Measurements from ENCODE around the gene FAF1. TPM values are rescaled to one million over a fixed set of nuclear protein-coding genes. Genes with fewer than 3 reads are reported as not detected.

The FAF1 gene
- total and polyA plus RNA-seq, 2 of the 8 experiments (the other 6 are each of a cell fraction or from before 2014, with no cell fraction given): 10.8 to 65.9 TPM

DNA sequence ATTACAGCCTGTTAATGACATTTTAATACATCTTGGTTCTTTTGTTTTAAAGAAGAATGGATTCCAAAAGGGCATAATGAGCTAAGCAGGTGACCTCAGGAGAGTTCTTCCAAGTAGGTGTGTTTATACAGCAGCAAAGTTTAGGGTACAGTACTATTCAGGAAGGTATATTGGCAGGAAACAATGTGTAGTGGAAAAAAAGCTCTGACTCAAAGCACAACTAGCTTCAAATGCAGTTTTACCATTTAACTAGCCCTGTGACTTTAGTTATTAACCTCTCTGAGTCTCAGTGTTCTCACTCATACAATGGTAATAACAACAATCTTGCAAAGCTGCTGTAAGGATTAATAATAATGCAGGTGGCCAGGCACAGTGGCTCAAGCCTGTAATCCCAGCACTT, 29.9 kb downstream of the FAF1 start:
- no peak overlapping the region for H3K23ac ChIP-seq (ENCODE audit: insufficient read length)
- H2BK12ac ChIP-seq (ENCODE audit: low read depth, low read length): no peak overlapping the region
- H3K36me3 ChIP-seq (ENCODE audit: control insufficient read depth in 2 of 4, insufficient read depth in 4 of 4, low read length in 3 of 4): no peaks in the 10 kb centered on the region
- H4K20me1 ChIP-seq (replicated peaks in 1 of 2; ENCODE audit: control insufficient read depth in 1 of 2, insufficient read depth in 2 of 2, low read length in 2 of 2): peaks cover 2 to 3% of the 10 kb centered on the region in 2 experiments
- no peak overlapping the region for H4K8ac ChIP-seq (ENCODE audit: extremely low read depth, insufficient read depth, low read length)
- H3K79me1 ChIP-seq (ENCODE audit: low read depth, low read length): peaks cover 2% of the 10 kb centered on the region; the same call in 1 of the 2 replicates
- H3K18ac ChIP-seq (ENCODE audit: extremely low read depth, low read length): no peak overlapping the region
- H3K79me2 ChIP-seq (ENCODE audit: control insufficient read depth in 1 of 2, insufficient read depth in 2 of 2, low read length in 2 of 2): peaks cover 0 to 30% of the 10 kb centered on the region in 2 experiments; a peak in 2 of 4 replicates
- H3K27ac ChIP-seq (ENCODE audit: low read depth, low read length): no peak overlapping the region
- H2BK20ac ChIP-seq (ENCODE audit: low read length): no peak overlapping the region
- ChIA-PET POLR2A (ENCODE audit: partially characterized antibody) (no interaction called here), CTCF (ENCODE audit: partially characterized antibody) (interaction anchor here (0.6 to 3.7 kb wide), 31 partner anchors 9 to 786 kb away, joined by 3 to 30 read pairs (median 5); partner anchors contain the start of gene FAF1)
- no peak overlapping the region for H2AFZ ChIP-seq (ENCODE audit: low read length)
- H3K14ac ChIP-seq (ENCODE audit: insufficient read length): no peak overlapping the region
- no peaks in the 10 kb centered on the region for H3K9me3 ChIP-seq (ENCODE audit: insufficient read depth in 2 of 2, low read depth in 1 of 2, low read length in 1 of 2)
- DNase-seq (ENCODE audit: low read depth in 1 of 2, low spot score in 2 of 2) (no peak), FAIRE-seq (no peak)
- H3K9ac ChIP-seq (replicated peaks in 1 of 4; ENCODE audit: extremely low read depth in 1 of 4, low read depth in 3 of 4, low read length in 3 of 4): no peak overlapping the region
- no peaks in the 10 kb centered on the region for H3K4me1 ChIP-seq (replicated peaks in 1 of 4; ENCODE audit: control insufficient read depth in 3 of 4, insufficient read depth in 4 of 4, low read length in 3 of 4)
- H3K27me3 ChIP-seq (replicated peaks in 1 of 4; ENCODE audit: control insufficient read depth in 3 of 4, extremely low read depth in 1 of 4, insufficient read depth in 3 of 4, low read length in 3 of 4): no peaks in the 10 kb centered on the region
- H2BK5ac ChIP-seq (ENCODE audit: low read depth, low read length): no peak overlapping the region
- H3K4me3 ChIP-seq (ENCODE audit: extremely low read depth in 1 of 4, insufficient read depth in 2 of 4, low read depth in 3 of 4, low read length in 4 of 4): no peak overlapping the region
- H4K5ac ChIP-seq (ENCODE audit: insufficient read length, low read depth, low read length): no peak overlapping the region
- no peak overlapping the region for H2BK120ac ChIP-seq (replicated peaks; ENCODE audit: low read depth, low read length)
- no peak overlapping the region for H2BK15ac ChIP-seq (ENCODE audit: low read length)
- H2AK5ac ChIP-seq (ENCODE audit: low read depth, low read length): no peak overlapping the region
- no peak overlapping the region for H3K4me2 ChIP-seq (ENCODE audit: insufficient read depth in 1 of 2, low read depth in 2 of 2, low read length in 2 of 2)
- H4K91ac ChIP-seq (replicated peaks; ENCODE audit: insufficient read length, low read length): no peak overlapping the region
- no peak overlapping the region for H3K4ac ChIP-seq (replicated peaks; ENCODE audit: insufficient read length, low read depth, low read length)
- no peaks in the 10 kb centered on the region for H3K23me2 ChIP-seq (ENCODE audit: low read depth, low read length)
- no peak overlapping the region for H3K56ac ChIP-seq (replicated peaks; ENCODE audit: insufficient read length, low read depth, low read length)
- TF ChIP-seq, protein P1, sequence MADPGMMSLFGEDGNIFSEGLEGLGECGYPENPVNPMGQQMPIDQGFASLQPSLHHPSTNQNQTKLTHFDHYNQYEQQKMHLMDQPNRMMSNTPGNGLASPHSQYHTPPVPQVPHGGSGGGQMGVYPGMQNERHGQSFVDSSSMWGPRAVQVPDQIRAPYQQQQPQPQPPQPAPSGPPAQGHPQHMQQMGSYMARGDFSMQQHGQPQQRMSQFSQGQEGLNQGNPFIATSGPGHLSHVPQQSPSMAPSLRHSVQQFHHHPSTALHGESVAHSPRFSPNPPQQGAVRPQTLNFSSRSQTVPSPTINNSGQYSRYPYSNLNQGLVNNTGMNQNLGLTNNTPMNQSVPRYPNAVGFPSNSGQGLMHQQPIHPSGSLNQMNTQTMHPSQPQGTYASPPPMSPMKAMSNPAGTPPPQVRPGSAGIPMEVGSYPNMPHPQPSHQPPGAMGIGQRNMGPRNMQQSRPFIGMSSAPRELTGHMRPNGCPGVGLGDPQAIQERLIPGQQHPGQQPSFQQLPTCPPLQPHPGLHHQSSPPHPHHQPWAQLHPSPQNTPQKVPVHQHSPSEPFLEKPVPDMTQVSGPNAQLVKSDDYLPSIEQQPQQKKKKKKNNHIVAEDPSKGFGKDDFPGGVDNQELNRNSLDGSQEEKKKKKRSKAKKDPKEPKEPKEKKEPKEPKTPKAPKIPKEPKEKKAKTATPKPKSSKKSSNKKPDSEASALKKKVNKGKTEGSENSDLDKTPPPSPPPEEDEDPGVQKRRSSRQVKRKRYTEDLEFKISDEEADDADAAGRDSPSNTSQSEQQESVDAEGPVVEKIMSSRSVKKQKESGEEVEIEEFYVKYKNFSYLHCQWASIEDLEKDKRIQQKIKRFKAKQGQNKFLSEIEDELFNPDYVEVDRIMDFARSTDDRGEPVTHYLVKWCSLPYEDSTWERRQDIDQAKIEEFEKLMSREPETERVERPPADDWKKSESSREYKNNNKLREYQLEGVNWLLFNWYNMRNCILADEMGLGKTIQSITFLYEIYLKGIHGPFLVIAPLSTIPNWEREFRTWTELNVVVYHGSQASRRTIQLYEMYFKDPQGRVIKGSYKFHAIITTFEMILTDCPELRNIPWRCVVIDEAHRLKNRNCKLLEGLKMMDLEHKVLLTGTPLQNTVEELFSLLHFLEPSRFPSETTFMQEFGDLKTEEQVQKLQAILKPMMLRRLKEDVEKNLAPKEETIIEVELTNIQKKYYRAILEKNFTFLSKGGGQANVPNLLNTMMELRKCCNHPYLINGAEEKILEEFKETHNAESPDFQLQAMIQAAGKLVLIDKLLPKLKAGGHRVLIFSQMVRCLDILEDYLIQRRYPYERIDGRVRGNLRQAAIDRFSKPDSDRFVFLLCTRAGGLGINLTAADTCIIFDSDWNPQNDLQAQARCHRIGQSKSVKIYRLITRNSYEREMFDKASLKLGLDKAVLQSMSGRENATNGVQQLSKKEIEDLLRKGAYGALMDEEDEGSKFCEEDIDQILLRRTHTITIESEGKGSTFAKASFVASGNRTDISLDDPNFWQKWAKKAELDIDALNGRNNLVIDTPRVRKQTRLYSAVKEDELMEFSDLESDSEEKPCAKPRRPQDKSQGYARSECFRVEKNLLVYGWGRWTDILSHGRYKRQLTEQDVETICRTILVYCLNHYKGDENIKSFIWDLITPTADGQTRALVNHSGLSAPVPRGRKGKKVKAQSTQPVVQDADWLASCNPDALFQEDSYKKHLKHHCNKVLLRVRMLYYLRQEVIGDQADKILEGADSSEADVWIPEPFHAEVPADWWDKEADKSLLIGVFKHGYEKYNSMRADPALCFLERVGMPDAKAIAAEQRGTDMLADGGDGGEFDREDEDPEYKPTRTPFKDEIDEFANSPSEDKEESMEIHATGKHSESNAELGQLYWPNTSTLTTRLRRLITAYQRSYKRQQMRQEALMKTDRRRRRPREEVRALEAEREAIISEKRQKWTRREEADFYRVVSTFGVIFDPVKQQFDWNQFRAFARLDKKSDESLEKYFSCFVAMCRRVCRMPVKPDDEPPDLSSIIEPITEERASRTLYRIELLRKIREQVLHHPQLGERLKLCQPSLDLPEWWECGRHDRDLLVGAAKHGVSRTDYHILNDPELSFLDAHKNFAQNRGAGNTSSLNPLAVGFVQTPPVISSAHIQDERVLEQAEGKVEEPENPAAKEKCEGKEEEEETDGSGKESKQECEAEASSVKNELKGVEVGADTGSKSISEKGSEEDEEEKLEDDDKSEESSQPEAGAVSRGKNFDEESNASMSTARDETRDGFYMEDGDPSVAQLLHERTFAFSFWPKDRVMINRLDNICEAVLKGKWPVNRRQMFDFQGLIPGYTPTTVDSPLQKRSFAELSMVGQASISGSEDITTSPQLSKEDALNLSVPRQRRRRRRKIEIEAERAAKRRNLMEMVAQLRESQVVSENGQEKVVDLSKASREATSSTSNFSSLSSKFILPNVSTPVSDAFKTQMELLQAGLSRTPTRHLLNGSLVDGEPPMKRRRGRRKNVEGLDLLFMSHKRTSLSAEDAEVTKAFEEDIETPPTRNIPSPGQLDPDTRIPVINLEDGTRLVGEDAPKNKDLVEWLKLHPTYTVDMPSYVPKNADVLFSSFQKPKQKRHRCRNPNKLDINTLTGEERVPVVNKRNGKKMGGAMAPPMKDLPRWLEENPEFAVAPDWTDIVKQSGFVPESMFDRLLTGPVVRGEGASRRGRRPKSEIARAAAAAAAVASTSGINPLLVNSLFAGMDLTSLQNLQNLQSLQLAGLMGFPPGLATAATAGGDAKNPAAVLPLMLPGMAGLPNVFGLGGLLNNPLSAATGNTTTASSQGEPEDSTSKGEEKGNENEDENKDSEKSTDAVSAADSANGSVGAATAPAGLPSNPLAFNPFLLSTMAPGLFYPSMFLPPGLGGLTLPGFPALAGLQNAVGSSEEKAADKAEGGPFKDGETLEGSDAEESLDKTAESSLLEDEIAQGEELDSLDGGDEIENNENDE (IDR thresholded peaks at IDR 0.05; ENCODE audit: insufficient replicate concordance, low read length): no peak

Data from H1 (cell line).